COLO829 (cell line): Measurements from ENCODE around the gene TESK2.

Experiments
- DNase-seq: peaks from one replicate; pipeline ENCODE4 v3.0.0; 2012; ENCODE audit warnings: low spot score

Gene TESK2

DNA sequence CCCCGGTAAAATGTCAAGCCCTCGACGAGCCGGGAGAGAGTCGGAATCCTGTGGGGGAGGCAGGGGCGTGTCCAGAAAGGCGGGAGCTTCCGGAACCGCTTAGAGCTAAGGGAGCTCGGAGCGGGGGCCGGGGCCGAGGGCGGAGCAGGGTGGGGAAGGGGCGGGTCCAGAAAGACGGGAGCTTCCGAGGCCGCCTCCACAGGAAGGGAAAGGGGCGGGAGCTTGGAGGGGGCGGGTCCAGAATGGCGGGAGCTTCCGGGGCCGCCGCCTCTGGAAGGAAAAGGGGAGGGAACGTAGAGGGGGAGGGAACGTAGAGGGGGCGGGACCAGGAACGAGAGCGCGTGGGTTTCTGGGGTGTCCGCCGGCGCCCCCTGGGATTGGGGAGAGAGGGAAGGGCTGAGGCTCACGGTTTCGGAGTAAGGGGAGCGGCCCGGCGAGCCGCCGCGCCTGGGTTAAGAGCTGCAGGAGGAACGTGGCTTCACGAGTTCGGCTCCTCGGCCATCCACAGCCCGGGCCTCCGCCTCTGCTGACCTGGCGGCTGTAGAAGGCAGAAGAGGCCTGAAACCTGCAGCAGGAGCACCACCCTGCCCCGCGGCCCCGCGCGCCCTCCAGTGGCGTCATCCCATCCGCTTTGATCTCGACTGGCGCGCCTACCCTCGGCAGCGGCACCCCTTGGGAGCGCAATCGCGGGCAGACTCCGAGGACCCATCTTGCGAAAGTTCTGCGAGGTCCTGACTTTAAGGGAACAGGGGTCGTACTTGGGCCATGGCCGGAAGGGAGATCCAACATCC lies 187.2 kb downstream of the TESK2 start:
- DNase-seq, result peak; percentile 97

DNA sequence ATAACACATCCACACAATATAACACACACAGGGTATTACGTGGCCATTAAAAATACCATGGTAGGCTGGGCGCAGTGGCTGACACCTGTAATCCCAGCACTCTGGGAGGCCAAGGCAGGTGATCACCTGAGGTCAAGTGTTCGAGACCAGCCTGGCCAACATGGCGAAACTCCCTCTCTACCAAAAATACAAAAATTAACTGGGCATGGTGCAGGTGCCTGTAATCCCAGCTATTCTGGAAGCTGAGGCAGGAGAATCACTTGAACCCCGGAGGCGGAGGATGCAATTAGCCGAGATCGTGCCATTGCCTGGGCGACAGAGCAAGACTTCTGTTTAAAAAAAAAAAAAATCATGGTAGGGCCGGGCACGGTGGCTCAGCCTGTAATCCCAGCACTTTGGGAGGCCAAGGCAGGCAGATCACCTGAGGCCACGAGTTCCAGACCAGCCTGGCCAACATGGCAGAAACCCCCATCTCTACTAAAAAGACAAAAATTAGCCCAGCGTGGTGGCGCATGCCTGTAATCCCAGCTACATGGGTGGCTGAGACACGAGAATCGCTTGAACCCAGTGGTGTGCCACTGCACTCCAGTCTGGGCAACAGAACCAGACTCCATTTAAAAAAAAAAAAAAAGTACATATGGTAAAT lies 188.3 kb downstream of the TESK2 start:
- DNase-seq, result no peak

DNA sequence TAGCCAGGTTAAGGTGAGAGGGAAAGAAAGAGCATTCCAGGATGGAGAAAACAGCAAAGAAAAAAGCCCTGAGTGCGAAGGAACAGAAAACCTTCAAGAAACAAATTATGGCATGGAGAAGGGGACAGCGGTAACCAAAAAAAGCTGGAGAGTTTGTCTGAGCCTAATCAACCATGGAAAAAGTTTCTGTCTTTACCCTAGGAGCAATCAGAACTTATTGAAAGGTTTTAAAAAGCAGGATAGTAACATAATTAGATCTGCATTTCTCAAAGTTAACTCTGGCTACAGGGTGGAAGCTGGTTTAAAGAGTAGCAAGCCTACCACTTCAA lies 190.3 kb downstream of the TESK2 start:
- no peak for DNase-seq

DNA sequence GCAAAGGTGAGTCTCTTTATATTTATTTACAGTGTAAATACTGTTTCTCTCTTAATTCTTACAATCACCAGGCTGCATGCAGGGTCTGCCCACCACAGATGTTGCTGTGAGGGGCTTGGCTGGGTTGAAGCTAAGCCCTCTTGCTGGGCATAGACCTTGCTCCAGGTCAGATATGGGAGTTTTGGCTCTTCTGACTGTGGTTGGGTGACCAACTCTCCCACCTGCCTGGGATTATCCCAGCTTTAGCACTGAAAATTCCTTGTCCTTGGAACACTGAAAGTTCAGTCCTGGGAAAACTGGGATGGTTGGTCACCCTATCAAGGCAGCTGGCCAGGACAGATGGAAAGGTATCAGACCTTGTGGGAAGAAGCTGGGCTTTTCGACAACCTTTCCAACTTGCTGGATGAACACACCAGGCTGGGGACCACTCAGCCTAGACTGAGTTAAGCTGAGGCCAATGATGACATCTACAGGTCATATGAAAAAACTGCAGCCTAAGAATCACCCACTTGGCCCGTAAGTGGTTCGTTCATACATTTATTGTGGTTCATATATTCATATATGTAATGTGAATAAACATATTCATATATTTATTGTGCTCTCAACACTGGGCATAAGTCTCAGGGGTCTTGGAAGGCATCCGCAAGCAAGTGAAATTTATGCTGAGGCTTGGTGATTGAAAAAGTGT lies 190.8 kb downstream of the TESK2 start:
- peak; percentile 57 for DNase-seq

DNA sequence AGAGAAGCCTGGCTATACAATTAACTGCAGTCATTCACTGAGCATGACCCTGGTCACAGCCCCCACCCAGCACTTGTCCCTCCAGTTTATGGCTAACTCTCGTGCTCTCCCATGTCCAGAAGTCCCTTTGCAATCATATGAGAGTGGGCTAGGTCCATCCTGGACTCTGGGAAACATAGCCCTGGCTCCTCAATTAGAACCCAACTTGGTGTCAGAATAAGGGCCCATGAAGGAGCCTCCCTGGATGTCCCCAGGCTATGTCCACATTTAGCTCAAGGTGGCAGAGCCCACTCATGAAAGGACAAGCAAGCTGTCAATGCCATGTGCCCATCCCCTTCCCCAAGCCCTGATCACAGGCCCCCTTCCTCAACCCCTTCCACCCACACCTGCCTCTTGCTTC lies 191.7 kb downstream of the TESK2 start:
- no peak for DNase-seq

DNA sequence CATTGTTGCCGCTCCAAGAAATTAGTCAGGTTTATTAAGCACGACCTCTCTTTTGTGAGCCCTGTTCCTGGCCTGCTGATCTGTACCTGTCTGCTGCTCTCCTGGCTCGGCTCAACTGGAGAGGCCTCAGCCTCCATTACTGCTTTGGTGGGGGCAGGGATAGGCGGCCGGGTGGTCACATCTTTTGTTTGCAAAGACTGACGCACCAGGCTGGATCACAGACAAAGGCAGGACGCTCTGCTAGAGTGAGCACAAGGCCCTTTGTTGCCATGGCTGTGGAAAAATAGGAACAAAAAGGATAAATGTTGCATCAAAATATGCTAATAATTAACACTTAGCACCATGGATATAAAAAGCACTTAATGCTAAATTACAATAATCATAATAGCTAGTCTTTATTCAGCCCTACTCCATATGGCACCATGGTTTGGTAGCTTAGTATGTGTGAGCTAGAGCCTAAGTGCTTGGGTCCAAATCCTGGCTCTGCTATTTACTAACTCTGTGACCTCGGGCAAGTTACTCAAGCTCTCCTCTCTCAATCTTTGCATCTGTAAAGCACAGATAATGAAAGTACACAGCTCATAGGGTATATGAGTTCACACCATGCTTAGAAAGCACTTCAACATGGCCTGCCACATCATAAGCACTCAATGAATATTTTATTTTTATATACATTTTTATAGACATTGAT lies 193.2 kb downstream of the TESK2 start:
- DNase-seq, result no peak
